HG03175 (cell line): ENCODE measurements around the gene THOC5.
"Not testable (repeated sequence)": the region's sequence is repeated elsewhere in the genome, so short reads cannot be mapped to it uniquely, and the experiment has no call there.

Experiments
- ATAC-seq: cut with Tn5 transposase; IDR thresholded peaks from one replicate; pipeline ENCODE4 v1.9.1; 2021; ENCODE audit warnings: mild to moderate bottlenecking, moderate library complexity; ENCODE audit not compliant: unreplicated experiment

THOC5 gene

DNA sequence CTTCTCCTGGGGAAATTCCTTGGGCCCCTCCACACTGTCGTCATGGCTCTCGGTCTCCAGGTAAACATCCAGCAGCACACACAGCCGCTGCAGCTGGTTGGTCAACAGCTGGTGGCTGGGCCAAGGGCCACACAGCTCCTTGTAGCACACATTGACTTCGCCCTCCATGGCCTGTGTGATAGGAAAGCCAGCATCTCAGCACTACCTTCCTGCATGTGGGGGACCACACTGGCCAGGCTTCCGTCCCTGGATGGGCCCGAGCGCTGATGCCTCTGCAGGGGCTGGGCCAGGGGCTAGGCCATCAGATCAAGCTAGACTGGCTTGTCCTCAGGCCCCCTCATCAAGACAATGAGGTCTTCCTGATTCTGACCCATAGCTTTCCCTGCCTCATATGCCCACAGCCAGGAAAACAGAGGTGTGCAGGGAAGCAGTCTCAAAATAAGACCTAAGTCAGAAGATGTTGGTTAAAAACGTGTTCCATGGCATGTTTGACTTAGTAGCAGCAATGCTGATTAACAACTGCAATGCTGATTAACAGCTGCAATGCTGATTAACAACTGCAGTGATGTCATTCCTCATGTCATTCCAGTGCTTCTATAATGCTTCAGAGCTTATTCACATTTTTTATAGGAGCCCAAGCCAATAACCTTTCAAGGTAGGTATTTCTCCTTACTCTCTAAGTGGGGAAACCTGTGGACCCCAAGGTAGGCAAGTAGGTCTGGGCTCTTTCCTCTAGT, 42.3 kb downstream of the THOC5 start:
- ATAC-seq = no peak

DNA sequence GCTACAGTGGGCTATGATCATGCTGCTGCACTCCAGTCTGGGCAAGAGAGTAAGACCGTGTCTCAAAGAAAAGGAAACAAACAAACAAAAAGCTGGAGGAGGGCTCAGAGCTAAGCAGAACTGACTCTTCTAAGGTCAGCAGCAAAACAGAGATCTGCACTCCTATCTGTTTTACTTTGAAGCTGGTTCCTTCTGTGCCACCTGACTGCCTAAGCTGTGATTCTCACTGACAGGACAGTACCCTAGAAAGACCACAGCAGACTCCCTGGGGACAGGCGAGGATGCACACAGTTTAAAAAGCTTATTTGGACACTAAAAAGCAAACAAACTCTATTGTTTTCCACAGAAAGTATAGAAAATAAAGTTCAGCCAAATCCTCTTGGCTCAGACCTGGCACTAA, 43.0 kb downstream of the THOC5 start:
- no peak for ATAC-seq

DNA sequence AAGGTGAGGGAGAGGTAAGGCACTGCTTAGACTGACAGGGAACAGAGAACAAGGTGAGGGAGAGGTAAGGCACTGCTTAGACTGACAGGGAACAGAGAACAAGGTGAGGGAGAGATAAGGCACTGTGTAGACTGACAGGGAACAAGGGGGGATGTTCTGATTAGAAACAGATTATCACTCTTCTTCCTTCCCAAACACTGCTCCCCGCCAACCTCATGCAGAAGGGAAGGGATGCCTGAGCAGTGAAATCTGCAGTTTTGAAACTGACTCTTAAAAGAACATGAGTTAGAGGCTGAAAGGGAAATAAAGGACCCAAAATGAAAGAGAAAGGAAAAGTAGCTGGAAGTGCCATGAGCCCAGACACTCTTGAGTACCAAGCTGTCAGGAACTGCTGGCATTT, 43.7 kb downstream of the THOC5 start:
- ATAC-seq = no peak

DNA sequence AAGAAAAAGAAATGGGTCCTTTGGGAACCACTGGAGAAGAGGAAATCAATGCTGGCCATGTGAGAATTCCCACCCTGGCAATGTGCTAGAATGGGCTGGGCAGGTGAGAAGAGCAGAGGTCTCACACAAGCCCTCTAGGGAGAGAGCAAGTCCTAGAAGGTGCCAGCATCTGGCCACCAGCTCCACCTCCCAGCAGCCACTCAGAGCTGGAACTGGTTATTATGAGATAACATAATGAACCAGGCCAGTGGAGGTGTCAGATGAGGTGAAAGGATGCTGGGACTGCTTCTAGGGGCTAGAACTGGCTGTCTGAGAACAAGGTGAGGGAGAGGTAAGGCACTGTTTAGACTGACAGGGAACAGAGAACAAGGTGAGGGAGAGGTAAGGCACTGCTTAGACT, 44.3 kb downstream of the THOC5 start:
- ATAC-seq = no peak

DNA sequence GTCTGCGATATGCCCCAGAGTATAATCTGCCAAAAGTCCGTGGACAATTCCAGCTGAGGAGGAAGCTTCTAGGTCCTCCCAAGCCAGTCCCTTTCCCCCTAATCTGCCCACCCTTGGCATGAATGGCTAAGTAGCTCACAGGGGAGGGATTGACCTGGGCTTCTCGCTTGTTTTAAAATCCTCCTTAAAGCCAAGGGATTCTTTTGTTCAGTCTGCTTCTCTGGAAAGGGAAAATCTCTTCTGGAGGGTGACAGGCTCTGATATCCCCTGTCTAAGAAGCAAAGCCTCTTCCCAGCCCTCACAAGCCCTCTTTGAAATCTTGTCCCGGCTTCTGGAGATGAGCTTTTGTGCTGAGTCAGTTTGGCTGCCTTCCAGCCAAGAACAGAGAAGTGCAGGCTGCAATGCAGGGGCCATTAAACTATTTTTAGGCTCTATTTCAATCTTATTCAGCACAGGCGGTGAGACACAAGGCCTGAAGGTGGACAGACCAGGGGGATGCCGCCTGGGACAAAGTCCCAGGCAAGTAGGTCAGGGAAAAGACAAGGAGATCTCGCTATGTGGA, 49.7 kb downstream of the THOC5 start:
- ATAC-seq = no peak

DNA sequence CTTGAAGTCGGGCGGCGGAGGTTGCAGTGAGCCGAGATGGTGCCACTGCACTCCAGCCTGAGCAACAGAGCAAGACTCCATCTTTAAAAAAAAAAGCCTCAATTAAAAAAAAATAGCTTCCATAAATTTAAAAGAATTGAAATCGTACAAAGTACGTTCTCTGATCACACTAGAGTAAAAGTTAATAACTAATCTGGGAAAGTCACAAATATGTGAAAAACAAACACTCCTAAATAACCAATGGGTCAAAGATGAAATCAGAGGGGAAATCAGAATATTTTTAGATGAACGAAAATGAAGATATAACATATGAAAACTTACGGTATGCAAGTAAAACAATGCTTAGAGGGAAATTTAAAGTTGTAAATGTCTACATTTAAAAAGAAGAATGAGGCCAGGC, 53.7 kb downstream of the THOC5 start:
- no peak for ATAC-seq

DNA sequence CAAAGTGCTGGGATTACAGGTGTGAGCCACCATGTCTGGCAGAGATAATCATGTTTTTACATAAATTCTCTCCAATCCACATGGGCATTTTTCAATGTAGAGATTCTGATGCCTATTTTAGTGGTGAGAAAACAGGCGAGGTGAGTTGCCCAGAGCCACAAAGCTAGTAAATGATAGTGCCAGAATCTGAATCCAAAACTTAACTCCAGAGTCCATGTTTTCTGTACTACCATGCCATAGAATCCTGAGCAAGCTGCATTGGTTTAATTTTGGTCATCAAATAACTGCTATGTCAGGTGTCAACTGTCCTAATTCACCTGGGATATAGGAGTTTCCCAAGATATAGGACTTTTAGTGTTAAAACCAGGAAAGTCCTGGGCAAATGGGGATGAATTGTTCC, 59.9 kb downstream of the THOC5 start:
- ATAC-seq = no peak

DNA sequence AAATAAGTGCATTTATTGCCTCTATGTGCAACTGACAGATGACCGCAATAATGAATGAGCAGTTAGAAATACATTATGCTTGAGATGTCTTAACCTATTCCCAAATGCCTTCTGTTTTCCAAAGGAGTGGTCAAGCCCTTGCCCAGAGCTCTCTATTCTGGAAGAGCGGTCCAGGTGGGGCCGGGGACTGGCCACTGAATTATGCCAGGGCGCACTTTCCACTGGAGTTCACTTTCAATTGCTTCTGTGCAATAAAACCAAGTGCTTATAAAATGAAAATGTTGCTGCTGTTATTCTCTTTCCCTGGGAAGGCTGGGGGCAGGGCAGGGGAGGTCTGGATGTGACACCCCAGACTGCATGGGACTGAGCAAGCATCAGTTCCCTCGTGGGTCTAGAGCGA, 62.5 kb downstream of the THOC5 start:
- ATAC-seq = no peak

DNA sequence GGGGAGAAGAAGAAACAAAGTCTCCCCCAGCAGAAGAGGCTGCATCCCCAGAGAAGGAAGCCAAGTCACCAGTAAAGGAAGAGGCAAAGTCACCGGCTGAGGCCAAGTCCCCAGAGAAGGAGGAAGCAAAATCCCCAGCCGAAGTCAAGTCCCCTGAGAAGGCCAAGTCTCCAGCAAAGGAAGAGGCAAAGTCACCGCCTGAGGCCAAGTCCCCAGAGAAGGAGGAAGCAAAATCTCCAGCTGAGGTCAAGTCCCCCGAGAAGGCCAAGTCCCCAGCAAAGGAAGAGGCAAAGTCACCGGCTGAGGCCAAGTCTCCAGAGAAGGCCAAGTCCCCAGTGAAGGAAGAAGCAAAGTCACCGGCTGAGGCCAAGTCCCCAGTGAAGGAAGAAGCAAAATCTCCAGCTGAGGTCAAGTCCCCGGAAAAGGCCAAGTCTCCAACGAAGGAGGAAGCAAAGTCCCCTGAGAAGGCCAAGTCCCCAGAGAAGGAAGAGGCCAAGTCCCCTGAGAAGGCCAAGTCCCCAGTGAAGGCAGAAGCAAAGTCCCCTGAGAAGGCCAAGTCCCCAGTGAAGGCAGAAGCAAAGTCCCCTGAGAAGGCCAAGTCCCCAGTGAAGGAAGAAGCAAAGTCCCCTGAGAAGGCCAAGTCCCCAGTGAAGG, 64.3 kb downstream of the THOC5 start:
- not testable (repeated sequence) for ATAC-seq

DNA sequence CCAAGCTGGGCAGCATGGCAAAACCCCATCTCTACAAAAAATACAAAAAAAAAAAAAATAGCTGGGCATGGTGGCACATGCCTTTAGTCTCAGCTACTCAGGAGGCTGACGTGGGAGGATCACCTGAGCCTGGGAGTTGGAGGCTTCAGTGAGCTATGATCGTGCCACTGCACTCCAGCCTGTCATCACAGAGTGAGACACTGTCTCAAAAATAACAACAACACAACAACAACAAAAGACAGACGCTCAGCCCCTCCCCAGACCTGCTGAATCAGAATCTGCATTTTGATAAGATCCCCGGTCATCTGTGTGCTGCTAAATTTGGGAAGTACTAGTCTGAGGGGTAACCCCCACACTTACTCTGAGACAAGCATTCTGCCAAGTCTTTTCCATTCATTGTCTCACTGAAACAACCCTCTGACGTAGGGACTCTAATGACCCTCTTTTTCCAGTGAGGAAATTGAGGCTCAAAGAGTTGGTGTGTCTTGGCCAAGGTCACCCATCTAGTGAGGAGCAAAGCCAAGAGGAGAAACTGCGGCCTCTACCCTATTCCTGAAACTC, 66.1 kb downstream of the THOC5 start:
- no peak for ATAC-seq

DNA sequence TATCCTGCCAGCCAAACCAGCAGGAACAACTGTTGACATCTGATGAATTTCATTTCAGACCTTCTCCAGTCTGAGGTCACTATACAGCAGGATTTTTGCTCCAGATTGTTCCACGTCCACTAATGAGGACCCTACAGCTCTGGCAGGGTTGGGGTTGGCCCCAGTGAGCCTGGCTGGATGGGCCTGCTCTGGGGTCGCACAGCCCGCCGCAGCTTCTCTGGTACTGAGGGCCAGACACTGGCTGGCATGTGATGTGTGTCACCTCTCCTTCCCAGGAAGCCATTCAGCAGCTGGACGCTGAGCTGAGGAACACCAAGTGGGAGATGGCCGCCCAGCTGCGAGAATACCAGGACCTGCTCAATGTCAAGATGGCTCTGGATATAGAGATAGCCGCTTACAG, 68.1 kb downstream of the THOC5 start:
- no peak for ATAC-seq

DNA sequence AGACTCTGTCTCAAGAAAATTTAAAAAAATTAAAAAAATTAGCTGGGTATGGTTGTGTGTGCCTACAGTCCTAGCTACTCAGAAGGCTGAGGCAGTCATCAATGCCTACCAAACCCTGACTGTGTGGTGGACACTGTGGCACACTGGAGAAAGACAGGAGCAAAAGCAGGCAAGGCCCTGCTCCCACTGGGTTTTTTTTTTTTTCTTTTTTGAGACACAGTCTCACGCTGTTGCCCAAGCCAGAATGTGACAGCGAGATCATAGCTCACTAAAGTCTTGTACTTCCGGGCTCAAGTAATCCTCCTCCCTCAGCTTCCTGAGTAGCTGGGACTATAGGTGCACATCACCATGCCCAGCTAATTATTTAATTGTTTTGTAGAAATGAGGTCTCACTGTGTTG, 68.9 kb downstream of the THOC5 start:
- no peak for ATAC-seq

DNA sequence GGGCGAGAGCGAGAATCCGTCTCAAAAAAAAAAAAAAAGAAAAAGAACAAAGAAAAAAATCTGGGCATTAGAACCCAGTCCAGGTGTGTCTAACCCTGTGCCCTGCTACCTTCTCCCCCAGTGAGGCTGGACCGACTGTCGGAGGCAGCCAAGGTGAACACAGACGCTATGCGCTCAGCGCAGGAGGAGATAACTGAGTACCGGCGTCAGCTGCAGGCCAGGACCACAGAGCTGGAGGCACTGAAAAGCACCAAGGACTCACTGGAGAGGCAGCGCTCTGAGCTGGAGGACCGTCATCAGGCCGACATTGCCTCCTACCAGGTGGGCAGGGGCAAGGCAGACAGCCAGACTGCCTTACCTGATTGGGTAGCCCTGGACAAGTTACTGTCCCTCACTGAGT, 70.3 kb downstream of the THOC5 start:
- no peak for ATAC-seq

DNA sequence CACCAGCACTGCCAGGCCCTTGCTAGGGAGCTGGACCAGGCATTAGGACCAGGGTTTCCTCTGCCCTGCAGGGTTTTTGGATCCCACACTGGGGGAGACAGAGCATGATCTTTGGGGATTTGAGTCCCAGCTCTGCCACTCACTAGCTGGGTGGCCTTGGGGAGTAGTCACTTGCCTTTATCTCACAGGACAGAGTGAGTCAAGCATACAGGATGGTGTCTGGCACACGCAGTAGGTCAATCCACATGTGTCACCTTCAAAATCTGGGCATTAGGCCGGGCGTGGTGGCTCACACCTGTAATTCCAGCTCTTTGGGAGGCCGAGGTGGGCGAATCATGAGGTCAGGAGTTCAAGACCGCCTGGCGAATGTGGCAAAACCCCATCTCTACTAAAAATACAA, 70.8 kb downstream of the THOC5 start:
- ATAC-seq = no peak

DNA sequence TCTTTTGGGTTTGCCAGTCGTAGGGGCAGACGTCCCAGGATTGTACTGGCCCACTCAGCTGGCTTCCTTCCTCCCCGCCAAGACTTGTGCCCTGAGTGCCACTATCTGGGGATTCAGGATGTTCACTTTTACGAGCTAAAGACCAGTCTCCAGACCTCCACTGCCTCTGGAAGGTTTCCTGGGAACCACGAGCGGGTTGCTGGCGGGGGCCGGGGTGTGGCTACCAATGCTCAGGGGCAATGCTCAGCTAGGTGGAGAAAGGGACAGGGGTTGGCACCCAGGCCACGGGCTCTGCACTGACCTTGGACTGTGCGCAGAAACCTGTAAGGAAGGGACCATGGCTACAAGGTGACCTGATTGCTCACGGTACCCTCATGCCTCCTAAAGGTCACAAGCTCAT, 71.3 kb downstream of the THOC5 start:
- no peak for ATAC-seq

DNA sequence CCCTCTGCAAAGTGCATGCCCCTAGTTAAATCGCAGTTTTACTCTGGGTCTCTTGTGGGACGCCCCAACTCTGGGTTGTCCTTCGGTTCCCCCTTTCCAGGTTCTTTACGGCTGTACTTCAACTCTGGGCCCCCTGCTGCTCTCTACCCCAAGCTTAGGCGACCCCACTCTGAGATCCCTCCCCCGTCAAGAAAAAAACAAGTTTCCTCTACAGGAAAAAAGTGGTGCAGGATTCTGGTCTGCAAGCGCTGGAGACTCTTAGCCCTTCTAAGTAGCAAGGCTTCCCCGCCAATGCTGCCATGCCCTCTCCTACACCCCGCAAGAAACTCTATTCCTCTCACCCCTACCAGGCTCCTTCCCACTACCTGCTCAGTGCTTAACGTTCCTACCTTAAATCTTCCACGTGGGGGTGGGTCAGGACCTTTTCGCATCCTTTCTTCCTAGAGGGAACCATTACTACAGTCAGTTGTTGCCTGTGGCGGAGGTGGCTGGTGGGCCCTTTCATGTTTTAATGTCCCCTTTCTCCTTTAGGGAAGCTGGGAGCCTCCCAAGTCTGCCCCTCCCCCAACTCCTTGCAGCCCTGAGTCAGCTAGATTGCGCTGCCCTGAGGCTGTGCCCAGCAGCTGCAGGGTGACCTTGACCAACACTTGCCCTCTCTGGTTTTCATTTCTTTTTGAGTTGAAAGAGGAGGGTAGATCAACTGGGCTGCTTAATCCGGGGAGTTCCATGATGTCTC, 72.1 kb downstream of the THOC5 start:
- no peak for ATAC-seq

DNA sequence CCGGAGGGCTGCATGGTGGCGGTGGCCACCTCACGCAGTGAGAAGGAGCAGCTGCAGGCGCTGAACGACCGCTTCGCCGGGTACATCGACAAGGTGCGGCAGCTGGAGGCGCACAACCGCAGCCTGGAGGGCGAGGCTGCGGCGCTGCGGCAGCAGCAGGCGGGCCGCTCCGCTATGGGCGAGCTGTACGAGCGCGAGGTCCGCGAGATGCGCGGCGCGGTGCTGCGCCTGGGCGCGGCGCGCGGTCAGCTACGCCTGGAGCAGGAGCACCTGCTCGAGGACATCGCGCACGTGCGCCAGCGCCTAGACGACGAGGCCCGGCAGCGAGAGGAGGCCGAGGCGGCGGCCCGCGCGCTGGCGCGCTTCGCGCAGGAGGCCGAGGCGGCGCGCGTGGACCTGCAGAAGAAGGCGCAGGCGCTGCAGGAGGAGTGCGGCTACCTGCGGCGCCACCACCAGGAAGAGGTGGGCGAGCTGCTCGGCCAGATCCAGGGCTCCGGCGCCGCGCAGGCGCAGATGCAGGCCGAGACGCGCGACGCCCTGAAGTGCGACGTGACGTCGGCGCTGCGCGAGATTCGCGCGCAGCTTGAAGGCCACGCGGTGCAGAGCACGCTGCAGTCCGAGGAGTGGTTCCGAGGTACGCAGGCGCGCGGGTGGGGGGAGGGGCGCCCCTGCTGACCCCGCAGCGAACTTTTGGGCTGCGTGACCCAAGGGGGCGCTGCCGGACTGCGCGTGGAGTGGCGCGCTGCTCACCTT, 72.9 kb downstream of the THOC5 start:
- ATAC-seq = no peak

DNA sequence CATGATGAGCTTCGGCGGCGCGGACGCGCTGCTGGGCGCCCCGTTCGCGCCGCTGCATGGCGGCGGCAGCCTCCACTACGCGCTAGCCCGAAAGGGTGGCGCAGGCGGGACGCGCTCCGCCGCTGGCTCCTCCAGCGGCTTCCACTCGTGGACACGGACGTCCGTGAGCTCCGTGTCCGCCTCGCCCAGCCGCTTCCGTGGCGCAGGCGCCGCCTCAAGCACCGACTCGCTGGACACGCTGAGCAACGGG, 73.4 kb downstream of the THOC5 start:
- ATAC-seq = no peak

DNA sequence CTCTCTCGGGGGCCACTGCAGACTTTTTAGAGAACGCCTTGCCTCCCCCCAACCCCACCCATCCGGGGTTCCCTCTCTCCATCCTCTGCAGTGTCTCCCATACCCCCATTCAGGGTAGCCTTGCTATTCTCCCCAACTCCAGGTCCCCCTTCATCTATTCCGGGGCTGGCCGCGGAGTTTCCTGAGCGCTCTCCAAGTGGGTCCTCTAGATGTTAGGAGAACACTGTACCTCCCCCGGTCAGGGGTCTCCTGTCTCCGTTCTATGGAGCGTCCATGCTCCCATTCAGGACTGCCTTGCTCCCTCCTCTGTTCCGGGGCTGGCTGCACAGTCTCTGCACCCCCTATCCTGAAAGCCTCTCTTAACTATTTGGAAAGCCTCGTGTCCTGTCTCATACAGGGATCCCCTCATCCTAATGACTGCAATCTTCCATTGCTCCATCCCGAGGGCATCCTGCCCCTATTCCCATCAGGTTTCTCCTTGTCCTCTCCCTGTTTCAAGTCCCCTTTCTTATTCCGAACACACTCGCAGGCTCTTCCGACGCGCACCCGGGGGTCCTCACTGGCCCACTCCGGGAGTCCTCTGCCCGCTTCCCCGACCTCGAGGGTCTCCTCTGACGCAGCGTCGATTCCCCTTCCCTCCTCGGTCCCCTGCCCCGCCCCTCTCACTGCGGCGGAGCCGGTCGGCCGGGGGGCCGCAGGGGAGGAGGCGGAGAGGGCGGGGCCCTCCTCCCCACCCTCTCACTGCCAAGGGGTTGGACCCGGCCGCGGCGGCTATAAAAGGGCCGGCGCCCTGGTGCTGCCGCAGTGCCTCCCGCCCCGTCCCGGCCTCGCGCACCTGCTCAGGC, 73.9 kb downstream of the THOC5 start, which contains the start of gene NEFH:
Gene NEFH (plus strand): TSS at position 802 of the 845 bp plus-strand sequence. CDS start 45 bp downstream, outside the sequence.
- ATAC-seq = no peak
